ENCODE measurements around the gene EGFL7. TPM values are rescaled to one million over a fixed set of nuclear protein-coding genes. Genes with fewer than 3 reads are reported as not detected.

EGFL7 gene
- total and polyA plus RNA-seq, 9 donors, result 0.18 to 113 (median 43.4) TPM

GRCh38 chr9:136617746-136618579, 44.8 kb upstream of the EGFL7 start:
- H3K36me3 ChIP-seq, result no peaks in the 10 kb centered on the region
- TF ChIP-seq CTCF (IDR thresholded peaks at IDR 0.05), result no peak
- TF ChIP-seq POLR2A (IDR thresholded peaks at IDR 0.05), result no peak
- TF ChIP-seq EP300 (IDR thresholded peaks at IDR 0.05), result no peak
- no peaks in the 10 kb centered on the region for H3K4me1 ChIP-seq (ENCODE audit: insufficient read depth)
- WGBS, 3 donors, result 79 to 84% (median 81%) methylated on average over 26 of the region's 26 CpGs
- no peak overlapping the region for H3K27ac ChIP-seq
- intact Hi-C loops (cut with DNase I), result no loop called here
- H3K4me3 ChIP-seq, result no peak overlapping the region
- H3K9me3 ChIP-seq, result no peaks in the 10 kb centered on the region
- H3K27me3 ChIP-seq, result no peaks in the 10 kb centered on the region
- DNase-seq, result no peak

DNA sequence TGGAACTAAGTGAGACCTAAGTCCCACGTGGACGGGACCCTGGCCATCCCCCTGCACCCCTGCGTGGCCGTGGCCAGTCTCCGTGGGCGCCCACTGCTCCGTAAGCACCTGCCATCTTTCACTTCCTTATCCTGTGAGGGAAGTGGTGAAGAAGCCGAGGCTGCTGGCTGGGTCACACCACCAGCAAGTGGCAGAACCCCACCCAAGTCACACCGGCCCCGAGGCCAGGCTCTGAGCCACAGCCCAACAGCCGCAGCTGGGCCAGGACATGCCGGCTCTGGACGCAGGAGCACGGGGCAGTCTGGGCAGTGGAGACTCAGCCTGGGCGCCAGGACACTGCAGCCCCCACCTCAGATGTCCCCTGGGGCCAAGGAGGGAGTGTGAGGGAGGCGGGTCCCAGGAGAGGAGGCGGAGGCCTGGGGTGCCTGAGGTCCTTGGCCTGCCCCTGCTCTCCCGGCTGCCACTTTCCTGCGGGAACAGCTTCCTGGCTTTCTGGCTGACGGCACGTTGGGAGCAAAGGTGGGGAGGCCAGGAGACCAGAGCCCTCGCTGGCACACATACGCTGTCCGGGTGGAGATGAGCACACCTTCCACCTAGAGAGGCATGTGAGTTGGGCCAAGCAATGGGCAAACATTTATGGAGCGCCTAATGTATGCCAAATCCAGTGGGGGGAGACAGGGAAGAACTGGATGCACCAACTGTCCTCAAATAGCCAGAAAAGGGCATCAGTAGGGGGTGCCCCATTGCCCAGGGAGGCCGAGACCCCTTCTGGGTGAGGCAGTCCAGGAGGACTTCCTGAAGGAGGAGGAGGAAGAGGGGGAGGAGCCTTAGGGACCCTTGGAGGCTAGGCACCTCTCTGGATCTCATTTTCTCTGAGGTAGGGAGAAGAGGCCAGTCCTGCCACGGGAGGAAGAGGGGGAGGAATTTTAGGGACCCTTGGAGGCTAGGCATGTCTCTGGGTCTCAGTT, 43.9 kb upstream of the EGFL7 start:
- WGBS, 3 donors, result 81 to 85% (median 81%) methylated on average over 26 to 27 of the region's 27 CpGs
- no peak overlapping the region for H3K27ac ChIP-seq
- no peak for DNase-seq

DNA sequence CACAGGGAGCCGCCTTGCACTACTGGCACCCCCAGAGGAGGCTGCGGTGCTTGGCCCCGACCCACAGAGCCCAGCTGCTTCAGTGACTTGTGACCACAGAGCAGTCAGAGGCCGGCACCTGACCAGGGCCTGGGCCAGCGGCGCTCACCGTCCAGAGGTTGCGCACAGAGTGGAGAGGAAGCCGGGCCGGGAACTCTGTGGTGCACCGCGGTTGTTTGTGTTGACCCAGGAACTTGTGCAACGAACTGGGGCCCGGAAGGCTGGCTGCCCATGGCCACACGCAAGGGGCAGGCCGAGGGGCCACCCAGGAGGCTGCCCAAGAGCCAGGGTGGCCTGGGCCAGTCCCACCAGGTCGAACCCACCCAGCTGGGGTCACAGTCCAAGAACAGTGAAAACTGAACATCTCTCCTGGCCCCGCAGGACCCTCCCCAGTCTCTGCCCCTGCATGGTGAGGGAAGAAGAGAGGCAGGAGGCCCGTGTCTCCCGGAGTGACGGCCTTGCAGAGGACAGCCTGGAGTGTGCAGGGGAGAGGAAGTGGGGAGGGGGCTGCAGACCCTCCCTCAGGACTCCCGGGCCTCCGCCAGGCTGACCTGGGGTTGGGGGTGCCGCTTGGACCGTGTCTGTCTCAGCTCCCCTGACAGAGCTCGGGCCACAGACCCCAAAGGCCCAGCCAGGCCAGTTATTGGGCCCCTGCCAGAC, 42.8 kb upstream of the EGFL7 start:
- Histone ChIP-seq H3K4me1 (ENCODE audit: insufficient read depth) (peaks cover 1% of the 10 kb centered on the region), H3K27ac (no peak overlapping the region)

More for the DNA sequence above, 43.9 kb upstream of the EGFL7 start:
- H3K4me3 ChIP-seq, result no peak overlapping the region
- no peaks in the 10 kb centered on the region for H3K4me1 ChIP-seq (ENCODE audit: insufficient read depth)
- intact Hi-C loops (cut with DNase I), result no loop called here
- H3K27me3 ChIP-seq, result no peaks in the 10 kb centered on the region
- H3K9me3 ChIP-seq, result no peaks in the 10 kb centered on the region
- TF ChIP-seq EP300 (IDR thresholded peaks at IDR 0.05), result no peak
- TF ChIP-seq POLR2A (IDR thresholded peaks at IDR 0.05), result no peak
- TF ChIP-seq CTCF (IDR thresholded peaks at IDR 0.05), result no peak
- H3K36me3 ChIP-seq, result no peaks in the 10 kb centered on the region

More for the DNA sequence above, 42.8 kb upstream of the EGFL7 start:
- intact Hi-C loops (cut with DNase I), result no loop called here
- no peak overlapping the region for H3K4me3 ChIP-seq
- no peaks in the 10 kb centered on the region for H3K36me3 ChIP-seq
- no peak for TF ChIP-seq POLR2A (IDR thresholded peaks at IDR 0.05)
- TF ChIP-seq CTCF (IDR thresholded peaks at IDR 0.05), result no peak
- no peak for TF ChIP-seq EP300 (IDR thresholded peaks at IDR 0.05)
- H3K9me3 ChIP-seq, result no peaks in the 10 kb centered on the region
- H3K27me3 ChIP-seq, result no peaks in the 10 kb centered on the region
- DNase-seq, result no peak
- WGBS, 3 donors, result 73 to 77% (median 73%) methylated on average over 26 of the region's 26 CpGs

Data from ovary (tissue), 9 donors.